HG03045 (cell line): ENCODE data around the gene EFCAB13.
A peak's percentile ranks its signal among the peaks of the same experiment; 100 is the strongest.

ENCODE experiments used
- ATAC-seq: cut with Tn5 transposase; IDR thresholded peaks from one replicate; pipeline ENCODE4 v1.9.1; 2021; ENCODE audit warnings: mild to moderate bottlenecking, moderate library complexity; ENCODE audit not compliant: unreplicated experiment

Gene EFCAB13, protein sequence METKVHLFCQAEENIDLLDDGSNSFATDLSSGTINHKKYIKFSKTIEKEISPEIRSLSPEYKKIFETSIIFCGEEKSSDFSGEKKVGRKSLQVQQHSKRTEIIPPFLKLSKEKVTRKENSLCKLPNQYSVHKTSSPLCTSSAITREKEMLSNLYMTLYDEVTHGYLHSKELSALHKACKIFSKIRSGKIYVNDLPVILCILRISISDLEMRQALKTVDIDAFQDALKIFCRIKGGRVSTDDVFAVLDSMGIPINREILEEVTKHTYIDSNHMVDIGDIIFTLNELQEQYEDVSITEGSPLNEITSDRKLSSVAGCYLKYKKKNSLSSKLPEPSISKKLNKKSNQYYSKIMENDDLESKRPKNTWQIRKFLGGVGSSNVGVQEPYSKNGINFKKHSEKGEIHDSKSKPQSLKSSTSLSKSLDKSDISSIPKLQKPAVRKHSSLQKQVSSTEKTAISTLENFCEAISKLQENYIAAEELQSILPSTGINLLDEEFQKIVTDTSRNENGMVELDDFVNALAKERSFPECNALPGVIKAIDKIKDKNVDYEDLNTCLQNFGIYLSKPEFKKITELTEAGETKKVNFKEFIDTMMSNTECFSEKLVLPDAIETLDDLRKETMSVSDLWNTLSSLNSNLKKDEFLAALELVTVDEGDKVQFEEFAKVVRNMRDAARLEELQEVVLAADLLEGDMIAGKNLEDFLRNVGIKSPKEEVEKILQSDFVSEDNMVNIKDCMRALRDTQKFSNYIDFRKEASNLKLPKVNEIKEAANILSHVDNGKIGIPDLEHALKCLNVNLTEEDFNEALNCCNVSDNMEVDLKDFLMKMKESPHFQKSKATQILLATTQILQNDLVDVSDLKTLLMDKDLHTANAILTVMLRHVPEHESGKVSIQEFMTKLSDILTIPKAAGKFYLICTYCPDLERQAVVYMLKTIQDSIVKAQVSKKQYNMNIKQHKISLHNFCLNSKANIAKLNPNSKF

DNA sequence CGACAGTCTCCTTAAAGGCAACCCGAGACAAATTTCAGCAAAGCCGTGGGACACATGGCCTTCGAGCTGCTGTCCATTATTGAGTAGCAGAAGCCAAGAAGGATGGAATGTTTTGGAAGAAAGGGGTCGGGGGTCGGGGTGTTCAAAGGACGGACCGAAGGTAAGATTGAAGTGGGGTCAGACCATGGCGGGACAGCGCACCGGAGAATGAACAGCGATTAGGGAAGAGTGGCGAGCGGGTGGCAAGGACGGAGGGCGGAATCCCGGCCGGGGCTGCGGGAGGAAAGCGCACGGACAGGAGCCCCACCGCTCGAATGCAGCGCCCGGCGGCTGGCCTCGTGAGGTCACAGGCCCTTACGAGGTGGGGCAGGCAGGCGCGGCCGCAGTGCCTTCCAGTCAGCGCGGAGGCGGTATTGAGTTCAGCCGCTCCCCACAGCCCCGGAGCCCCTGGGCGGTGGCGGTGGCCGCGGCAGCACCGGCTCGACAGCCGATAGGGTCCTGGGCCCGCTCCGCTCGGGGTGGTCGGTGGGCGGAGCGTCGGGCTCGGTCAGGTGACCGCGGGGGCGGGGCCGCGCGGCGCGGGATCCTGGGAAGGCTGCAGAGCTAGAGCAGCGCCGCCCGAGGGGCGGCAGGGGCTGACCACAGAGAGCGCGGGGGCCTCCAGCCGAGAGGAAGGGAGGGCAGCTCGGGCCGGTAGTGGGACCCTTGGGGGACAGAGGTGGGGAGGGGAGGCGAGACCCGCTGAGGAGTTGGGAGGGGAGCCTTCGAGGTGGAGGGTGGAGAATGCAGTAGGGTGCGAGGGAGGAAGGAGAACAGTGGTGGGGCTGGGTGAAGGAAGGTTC is at the start of gene EFCAB13:
TSS of gene EFCAB13 (plus strand) at position 574 of the 842 bp plus-strand sequence. CDS start 4,399 bp downstream, outside the sequence.
- ATAC-seq: peak; percentile 83

DNA sequence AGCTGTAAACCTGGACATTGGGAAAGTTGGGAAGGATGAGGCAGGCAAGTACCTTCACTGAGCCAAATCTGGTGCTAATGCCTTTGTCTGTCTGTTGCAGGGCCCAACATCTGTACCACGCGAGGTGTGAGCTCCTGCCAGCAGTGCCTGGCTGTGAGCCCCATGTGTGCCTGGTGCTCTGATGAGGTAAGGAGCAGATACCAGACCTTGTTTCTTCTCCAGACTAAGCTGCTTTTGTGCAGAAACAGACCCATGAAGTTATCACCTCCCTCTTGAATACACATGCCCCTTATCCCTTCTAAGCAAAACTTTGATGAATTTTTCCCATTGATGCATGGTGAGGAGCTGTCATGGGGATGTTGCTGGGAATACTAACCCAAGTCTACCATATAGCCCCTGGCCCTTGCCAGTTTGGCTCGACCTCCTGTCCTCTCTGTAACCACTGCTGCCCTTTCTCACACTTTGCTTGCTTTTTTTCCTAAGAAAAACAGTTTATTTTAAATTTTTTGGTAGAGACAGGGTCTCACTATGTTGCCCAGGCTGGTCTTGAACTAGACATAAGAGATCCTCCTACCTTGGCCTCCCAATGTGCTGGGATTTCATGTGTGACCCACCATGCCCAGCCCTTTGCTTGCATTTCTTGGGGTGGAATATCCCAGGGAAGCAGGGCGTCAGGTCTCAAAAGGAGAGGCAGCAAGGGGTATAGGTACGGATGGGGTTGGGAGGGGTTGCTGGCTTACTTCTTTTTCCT is 49.3 kb upstream of the EFCAB13 start:
- no peak for ATAC-seq

DNA sequence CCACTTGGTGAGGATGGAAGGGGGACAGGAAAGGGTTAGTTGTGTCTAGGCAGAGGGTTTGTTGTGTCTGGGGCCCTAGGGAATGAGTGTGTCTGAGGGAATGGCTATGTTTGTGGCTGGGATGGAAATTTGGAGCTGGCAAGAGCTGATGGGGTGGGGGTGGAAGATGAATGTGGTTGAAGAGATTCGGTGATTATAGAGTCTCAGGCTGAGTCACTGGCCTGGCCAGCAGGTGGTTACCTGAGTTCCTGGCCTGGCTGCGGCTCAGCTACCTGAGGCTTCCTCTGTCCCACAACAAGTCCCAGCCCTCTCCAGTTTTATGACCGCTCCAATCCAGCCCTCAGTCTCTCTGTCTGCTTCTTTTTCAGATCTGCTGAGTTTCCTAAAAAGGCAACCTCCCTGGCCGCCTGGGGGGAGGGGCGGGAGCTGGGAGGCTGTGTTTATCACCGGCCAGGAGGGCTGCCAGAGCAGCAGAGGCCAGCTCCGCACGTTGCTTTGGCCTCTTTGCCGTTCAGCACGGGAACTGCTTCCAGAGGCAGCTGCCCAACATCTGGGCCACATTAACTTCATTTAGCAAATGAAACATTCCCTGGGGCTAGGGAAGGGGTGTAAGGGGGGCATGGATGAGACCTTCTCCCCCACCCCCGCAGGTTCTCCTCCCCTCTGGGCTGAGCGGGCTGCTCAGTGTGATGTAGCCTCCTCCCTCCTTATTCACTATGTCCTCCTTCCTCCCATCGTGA is 48.3 kb upstream of the EFCAB13 start:
- ATAC-seq: no peak

DNA sequence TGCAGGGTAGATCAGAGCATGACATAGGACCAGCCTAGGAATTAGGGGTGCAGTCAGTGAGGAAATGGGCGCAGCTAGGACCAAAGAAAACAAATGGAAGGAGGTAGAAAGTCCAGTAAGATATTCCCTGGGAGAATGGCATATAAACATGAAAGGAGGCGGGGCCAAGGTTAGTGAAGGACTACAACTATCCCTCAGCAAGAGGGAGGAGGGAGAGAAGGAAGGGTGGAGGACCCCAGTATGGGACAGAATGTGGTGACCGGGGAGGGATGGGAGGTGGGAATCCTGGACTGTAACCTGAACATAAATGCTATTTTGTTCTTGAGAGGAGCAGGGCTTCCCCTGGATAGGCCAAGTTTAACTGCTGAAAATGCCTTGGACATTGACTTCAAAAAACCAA is 47.3 kb upstream of the EFCAB13 start:
- ATAC-seq: no peak

DNA sequence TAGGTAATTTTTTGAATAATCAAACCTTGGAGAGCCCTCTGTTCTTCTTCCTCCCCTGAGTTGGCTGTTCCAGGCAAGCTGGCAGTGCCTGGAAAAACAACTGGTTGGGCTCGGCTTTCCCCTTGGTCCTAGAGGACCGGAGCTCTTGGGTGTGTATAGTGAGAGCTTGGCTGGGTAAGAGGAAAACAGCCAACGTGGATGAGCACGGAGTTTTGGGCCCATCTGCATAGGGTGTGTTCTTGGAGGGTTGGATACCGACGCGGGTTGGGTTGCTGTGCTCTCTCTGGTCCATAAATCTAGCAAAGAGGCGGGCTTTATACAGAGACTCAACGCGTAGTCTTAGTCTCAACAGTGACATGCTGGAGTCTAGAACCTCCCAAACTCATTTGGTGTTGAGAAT is 46.9 kb upstream of the EFCAB13 start:
- ATAC-seq: no peak

DNA sequence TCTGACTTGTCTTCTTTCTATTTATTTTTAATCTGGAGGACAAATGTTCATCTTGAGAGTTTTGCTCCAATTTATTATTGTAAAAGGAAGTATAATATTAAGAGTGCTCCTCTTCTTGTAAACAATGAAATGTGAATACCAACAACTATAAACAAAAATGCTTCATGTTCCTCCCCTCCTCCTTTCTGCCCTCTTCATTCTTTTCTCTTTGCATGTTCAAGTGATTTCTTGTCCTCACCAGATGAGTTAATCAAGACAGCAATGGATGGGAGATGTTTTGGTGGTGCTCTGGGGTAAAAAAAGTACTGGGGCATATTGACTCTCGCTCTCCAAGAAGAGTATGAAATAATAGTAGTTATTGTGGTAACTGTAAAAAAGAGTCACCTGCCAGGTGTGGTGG is 45.8 kb upstream of the EFCAB13 start:
- ATAC-seq: no peak

DNA sequence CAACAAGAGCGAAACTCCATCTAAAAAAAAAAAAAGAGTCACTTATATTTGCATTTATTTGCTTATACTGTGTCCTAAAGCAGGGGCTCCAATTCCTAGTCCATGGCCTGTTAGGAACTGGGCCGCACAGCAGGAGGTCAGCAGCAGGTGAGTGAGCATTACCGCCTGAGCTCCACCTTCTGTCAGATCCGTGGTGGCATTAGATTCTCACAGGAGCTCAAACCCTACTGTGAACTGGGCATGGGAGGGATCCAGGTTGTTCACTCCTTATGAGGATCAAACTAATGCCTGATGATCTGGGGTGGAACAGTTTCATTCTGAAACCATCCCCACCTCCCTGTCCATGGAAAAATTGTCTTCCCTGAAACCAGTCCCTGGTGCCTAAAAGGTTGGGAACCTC is 45.2 kb upstream of the EFCAB13 start:
- no peak for ATAC-seq

DNA sequence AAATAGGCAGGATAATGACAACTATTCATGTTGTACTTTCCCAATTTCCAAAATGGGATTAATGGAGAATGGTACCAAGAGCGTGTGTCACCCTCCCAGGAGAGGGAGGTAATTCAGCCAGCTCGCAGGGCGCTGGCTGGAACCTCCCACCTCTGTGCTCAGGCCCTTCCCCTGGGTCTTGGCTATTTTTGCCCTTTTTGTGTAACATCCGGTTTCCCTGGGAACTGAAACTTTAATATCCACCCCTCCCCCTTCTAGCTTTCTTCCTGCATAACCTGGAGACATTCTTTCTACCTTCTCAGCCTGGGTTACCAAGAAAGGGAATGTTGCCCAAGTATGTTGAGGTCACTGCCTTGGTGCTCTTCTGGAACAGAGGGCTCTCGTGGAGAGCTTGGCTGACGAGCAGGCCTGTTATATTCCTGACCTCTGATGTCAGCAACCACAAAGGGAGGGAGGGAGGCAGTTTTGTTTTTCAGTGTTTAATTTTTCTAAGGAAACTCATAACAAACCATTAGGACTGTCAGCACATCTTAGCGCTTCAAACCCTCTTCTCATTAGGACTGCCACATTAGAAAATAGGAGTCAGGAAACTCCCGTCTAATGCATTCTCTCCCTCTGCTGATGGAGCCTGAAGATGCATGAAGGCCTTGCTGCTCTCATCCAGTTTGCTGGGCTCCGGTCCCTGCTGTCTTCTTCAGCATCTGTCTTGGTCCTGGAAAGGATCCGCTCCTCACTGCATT is 44.5 kb upstream of the EFCAB13 start:
- ATAC-seq: peak; percentile 74

DNA sequence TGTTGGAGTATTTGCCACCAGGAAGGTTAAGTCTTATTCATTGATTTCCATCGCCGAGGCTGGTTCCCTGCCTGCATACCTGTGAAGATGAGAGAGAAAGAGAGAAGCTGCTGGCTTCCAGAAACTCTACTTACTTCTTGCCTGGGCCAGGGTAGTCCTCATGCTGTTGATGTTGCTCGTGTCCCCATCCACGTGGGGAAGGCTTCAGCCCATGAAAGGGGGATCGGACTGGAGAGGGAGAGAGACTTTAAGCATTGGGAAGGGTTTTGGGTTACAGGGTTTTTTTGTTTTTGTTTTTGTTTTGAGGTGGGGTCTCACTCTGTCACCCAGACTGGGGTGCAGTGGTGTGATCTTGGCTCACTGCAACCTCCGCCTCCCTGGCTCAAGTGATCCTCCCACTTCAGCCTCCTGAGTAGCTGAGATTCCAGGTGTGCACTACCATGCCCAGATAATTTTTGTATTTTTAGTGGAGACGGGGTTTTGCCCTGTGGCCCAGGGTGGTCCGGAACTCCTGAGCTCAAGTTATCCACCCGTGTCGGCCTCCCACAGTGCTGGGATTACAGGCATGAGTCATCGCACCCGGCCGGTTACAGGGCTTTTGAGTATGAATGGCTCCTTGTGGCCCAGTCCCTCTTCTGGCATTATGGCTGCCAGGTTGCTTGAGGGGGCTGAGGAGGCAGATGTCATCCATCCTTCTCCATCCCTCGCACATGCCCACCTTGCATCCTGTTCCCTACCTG is 43.5 kb upstream of the EFCAB13 start:
- ATAC-seq: no peak

DNA sequence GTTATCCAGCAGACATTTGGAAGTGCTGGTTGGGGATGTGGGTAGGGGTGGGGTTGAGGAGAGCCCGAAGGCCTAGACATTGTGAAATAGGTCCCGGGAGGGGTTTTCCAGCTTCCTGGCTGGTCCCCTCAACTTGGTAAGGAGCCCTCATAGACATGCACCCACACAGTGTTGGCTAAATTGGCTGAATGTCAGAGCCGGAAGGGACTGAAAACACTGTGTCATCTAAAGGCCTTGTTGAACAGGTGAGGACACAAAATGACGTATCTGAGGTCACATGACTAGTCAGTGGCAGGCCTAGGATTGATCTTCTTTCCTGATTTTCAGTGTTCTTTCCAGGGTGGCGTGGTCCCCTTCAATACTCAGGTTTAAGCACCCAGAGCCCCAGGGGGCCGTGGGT is 42.5 kb upstream of the EFCAB13 start:
- ATAC-seq: no peak

DNA sequence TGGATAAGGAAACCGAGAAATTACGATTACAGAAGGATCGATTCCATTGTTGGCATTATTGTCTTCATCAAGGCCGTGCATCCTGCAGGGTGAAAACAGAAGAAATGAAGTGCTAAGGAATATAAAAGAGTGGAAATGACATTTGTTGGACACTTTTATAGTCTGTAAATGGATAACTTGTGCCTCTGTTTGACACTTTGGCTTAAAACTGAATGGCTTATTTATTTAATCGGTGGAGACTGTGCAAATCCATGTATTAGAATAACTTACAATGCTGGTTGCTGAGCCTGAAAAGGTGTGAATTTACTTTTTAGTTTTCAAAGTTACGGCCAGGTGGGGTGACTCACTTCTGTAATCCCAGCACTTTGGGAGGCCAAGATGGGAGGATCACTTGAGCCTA is 38.8 kb upstream of the EFCAB13 start:
- ATAC-seq: no peak

DNA sequence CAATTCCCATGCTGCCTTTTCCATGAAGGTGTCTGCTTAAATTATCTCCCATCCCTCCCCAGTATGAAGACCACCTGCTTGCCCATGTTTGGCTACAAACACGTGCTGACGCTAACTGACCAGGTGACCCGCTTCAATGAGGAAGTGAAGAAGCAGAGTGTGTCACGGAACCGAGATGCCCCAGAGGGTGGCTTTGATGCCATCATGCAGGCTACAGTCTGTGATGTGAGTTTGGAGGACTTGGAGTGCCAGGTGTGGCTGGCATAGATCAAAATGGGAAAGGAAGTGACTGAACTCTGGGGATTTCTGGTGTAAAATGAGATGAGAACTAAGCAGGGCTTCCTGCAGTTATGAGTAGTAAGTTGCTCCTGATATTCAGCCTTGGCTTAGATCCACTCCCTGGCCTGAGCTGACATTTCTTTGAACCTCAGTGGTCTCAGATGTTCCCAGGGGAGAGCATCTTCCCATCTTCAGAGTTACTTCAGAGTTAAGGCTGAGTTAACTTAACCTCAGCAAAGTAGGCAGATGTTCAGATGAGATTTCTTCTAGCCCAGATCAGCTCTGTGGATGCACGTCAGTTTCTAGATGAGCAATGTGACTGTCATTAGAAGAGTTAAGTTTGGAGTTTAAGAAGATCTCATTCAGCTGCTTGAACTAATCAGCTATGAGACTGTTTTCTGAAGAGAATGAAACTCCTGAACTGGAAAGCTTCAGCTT is 37.4 kb upstream of the EFCAB13 start:
- peak; percentile 66 for ATAC-seq

DNA sequence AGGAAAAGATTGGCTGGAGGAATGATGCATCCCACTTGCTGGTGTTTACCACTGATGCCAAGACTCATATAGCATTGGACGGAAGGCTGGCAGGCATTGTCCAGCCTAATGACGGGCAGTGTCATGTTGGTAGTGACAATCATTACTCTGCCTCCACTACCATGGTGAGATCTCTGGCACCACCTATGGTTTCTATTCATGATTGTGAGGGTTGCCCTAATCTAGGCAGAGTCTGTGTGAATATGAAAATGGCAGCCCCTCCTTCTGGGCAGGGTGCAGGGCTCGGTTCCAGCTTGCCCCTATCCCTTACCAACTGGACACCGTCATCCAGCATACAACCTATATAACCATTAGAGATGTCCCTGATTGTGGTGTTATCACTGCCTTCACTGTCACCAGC is 36.7 kb upstream of the EFCAB13 start:
- no peak for ATAC-seq

DNA sequence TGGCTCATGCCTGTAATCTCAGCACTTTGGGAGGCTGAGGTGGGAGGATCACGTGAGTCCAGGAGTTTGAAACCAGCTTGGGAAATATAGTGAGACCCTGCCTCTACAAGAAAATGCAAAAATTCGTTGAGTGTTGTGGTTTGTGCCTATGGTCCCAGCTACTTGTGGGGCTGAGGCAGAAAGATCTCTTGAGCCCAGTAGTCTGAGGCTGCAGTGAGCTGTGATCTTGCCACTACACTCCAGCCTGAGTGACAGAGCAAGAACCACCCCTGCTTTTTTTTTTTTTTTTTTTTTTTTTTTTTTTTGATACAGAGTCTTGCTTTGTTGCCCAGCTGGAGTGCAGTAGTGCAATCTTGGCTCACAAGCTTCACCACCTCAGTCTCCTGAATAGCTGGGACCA is 36.1 kb upstream of the EFCAB13 start:
- no peak for ATAC-seq

DNA sequence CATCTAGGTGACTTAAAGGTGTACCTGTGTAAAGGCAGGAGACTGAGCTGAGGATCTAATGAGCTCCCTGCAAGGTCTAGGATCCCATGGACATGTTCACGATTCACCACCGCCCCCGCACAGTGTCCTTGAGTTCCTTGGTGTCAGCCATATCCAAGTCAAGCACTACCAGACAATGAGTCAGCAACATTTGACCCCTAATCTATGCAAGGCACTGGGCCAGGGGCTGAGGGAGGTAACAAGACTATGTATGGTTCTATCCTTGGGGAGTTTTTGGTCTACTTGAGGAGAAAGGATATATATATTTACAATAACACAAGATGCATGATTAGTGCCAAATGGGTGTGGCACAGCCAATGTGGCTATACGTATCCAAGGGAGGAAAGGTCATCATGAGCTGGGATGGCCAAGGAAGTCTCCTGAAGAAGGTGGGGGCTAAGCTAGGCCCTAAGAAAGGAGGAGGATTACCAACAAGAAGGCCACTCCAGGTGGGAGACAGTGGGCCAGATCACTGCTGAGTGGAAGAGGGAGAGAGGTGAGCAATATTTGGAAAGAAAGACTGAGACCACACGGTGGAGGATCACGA is 35.1 kb upstream of the EFCAB13 start:
- ATAC-seq: no peak

DNA sequence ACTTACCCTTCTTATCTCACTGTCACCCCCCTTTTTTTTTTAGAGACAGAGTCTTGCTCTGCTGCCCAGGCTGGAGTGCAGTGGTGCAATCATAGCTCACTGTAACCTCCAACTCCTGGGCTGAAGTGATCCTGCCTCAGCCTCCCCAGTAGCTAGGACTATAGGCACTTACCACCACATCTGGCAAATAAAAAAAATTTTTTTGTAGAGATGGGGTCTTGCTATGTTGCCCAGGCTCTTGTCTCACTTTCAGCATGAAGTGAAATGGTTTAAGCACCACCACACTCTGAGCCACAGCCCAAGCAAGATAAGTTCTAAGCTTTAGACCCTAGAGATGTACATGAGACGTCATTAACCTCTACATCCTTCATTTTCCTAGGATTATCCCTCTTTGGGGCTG is 34.5 kb upstream of the EFCAB13 start:
- ATAC-seq: no peak

DNA sequence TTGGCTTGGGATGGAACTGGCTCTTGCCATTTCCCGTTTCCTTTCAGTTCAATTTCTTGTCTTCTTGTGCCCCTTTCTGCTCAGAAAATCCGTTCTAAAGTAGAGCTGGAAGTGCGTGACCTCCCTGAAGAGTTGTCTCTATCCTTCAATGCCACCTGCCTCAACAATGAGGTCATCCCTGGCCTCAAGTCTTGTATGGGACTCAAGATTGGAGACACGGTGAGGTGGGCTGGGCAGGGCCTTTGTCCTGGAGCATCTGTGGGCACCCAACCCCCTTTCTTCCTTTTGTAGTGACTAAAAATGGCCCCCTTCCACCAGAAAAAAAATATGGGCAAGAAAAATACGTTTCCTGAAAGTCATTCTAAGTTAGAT is 32.9 kb upstream of the EFCAB13 start:
- ATAC-seq: no peak
